GM18505 (cell line): ENCODE measurements around the gene RPTOR.

ENCODE experiments used
- ATAC-seq: cut with Tn5 transposase; IDR thresholded peaks from one replicate; pipeline ENCODE4 v1.9.1; 2021; ENCODE audit not compliant: unreplicated experiment
- POLR2A ChIP-seq: IDR thresholded peaks from 4 replicates; pipeline ENCODE4 v1.6.1; 2011; ENCODE audit warnings: borderline replicate concordance; ENCODE audit not compliant: insufficient read depth, insufficient read length; ENCODE audit errors: extremely low read depth

RPTOR gene

GRCh38 chr17:80895366-80895765, 350.7 kb downstream of the RPTOR start:
- no peak for ATAC-seq
- TF ChIP-seq POLR2A = no peak

- ATAC-seq = no peak
- TF ChIP-seq POLR2A = no peak
These were observed 354.1 kb downstream of the RPTOR start for GRCh38 chr17:80898716-80899115.

GRCh38 chr17:80899402-80900268, 355.0 kb downstream of the RPTOR start:
- no peak for TF ChIP-seq POLR2A
- ATAC-seq = no peak

GRCh38 chr17:80901319-80901718, 356.7 kb downstream of the RPTOR start:
- ATAC-seq = no peak
- no peak for TF ChIP-seq POLR2A

GRCh38 chr17:80902197-80902962, 357.7 kb downstream of the RPTOR start:
- ATAC-seq = no peak
- no peak for TF ChIP-seq POLR2A

GRCh38 chr17:80902963-80903611, 358.4 kb downstream of the RPTOR start:
- ATAC-seq = no peak
- TF ChIP-seq POLR2A = no peak

GRCh38 chr17:80904036-80904753, 359.6 kb downstream of the RPTOR start:
- no peak for TF ChIP-seq POLR2A
- no peak for ATAC-seq

- no peak for ATAC-seq
- no peak for TF ChIP-seq POLR2A
These were observed 361.1 kb downstream of the RPTOR start for GRCh38 chr17:80905586-80906230.

- no peak for ATAC-seq
- no peak for TF ChIP-seq POLR2A
These were observed 362.0 kb downstream of the RPTOR start for GRCh38 chr17:80906364-80907259.

- no peak for ATAC-seq
- TF ChIP-seq POLR2A = no peak
These were observed 362.6 kb downstream of the RPTOR start for GRCh38 chr17:80907281-80907680.

GRCh38 chr17:80908211-80908610, 363.6 kb downstream of the RPTOR start:
- no peak for ATAC-seq
- TF ChIP-seq POLR2A = no peak
